WTC11 (cell line): ENCODE results near the gene ENAH. TPM values are rescaled to one million over a fixed set of nuclear protein-coding genes. Genes with fewer than 3 reads are reported as not detected.
"Not testable (repeated sequence)": the region's sequence is repeated elsewhere in the genome, so short reads cannot be mapped to it uniquely, and the experiment has no call there.

Experiments
- ATAC-seq: fragments of 200-7000 bp; cut with Tn5 transposase; 2 replicates; pipeline ENCODE4 v1.10.0; 2021; ENCODE audit warnings: mild to moderate bottlenecking, moderate library complexity
- CTCF ChIA-PET: fragments of 300-600 bp; sonication (Branson Sonifier 250); formaldehyde crosslinking; loops from one replicate; lab custom pipeline; 2021; ENCODE audit warnings: antibody characterized with exemption; lab: Charles Lee
- POLR2A ChIA-PET: fragments of 350-600 bp; sonication (Branson Sonifier 250); formaldehyde crosslinking; loops from one replicate; lab custom pipeline; 2021; ENCODE audit warnings: antibody characterized with exemption; lab: Charles Lee
- DNase-seq: peaks from one replicate; pipeline ENCODE4 v3.0.0; 2021; ENCODE audit warnings: low spot score
- H3K27ac Mint-ChIP-seq: 2 replicates; pipeline ENCODE4 v1.8.0; 2021; ENCODE audit warnings: mixed read lengths
- H3K27me3 Mint-ChIP-seq: 2 replicates; pipeline ENCODE4 v1.8.0; 2021; ENCODE audit warnings: low read depth, mild to moderate bottlenecking, moderate library complexity, mixed read lengths
- H3K36me3 Mint-ChIP-seq: 2 replicates; pipeline ENCODE4 v1.8.0; 2021; ENCODE audit warnings: mixed read lengths
- H3K4me1 Mint-ChIP-seq: 2 replicates; pipeline ENCODE4 v1.8.0; 2022; ENCODE audit warnings: mixed read lengths
- H3K4me3 Mint-ChIP-seq: 2 replicates; pipeline ENCODE4 v1.8.0; 2021; ENCODE audit warnings: mild to moderate bottlenecking, moderate library complexity, mixed read lengths
- H3K9me3 Mint-ChIP-seq: 2 replicates; pipeline ENCODE4 v1.8.0; 2021; ENCODE audit warnings: mixed read lengths
- CREB1 ChIP-seq: sonication (generic); formaldehyde crosslinking; IDR thresholded peaks from 2 replicates; pipeline ENCODE4 v1.8.0; 2023; ENCODE audit warnings: mild to moderate bottlenecking, missing genetic modification reagents
- E2F5 ChIP-seq: sonication (generic); formaldehyde crosslinking; IDR thresholded peaks from 2 replicates; pipeline ENCODE4 v1.8.1; 2022; ENCODE audit warnings: mild to moderate bottlenecking, moderate library complexity, missing genetic modification reagents
- ELF4 ChIP-seq: sonication (generic); formaldehyde crosslinking; IDR thresholded peaks from 2 replicates; pipeline ENCODE4 v1.8.1; 2022; ENCODE audit warnings: low read depth, mild to moderate bottlenecking, moderate library complexity, missing genetic modification reagents
- GABPB1 ChIP-seq: sonication (generic); formaldehyde crosslinking; IDR thresholded peaks from 2 replicates; pipeline ENCODE4 v1.8.1; 2023; ENCODE audit warnings: mild to moderate bottlenecking, missing genetic modification reagents
- HMGA2 ChIP-seq: fragments of 250-450 bp; sonication (Bioruptor Pico); IDR thresholded peaks from 2 replicates; pipeline ENCODE4 v1.4.0; 2021; ENCODE audit warnings: mild to moderate bottlenecking, moderate library complexity
- JAZF1 ChIP-seq: fragments of 250-450 bp; sonication (Bioruptor Pico); IDR thresholded peaks from 2 replicates; pipeline ENCODE4 v1.9.0; 2021; ENCODE audit warnings: moderate library complexity, mild to moderate bottlenecking, inconsistent platforms
- JUN ChIP-seq: sonication (generic); formaldehyde crosslinking; IDR thresholded peaks from 2 replicates; pipeline ENCODE4 v1.8.0; 2023; ENCODE audit warnings: mild to moderate bottlenecking, missing genetic modification reagents
- KAT7 ChIP-seq: sonication (generic); formaldehyde crosslinking; IDR thresholded peaks from 2 replicates; pipeline ENCODE4 v1.8.1; 2023; ENCODE audit warnings: missing genetic modification reagents, mild to moderate bottlenecking, borderline replicate concordance
- NFATC4 ChIP-seq: fragments of 250-450 bp; sonication (Bioruptor Pico); IDR thresholded peaks from 2 replicates; pipeline ENCODE4 v1.9.0; 2021; ENCODE audit warnings: mild to moderate bottlenecking
- PREB ChIP-seq: sonication (generic); formaldehyde crosslinking; IDR thresholded peaks from 2 replicates; pipeline ENCODE4 v1.8.1; 2022; ENCODE audit warnings: mild to moderate bottlenecking, missing genetic modification reagents, moderate library complexity, borderline replicate concordance
- PRRX2 ChIP-seq: fragments of 250-450 bp; sonication (Bioruptor Pico); IDR thresholded peaks from 2 replicates; pipeline ENCODE4 v1.8.0; 2021; ENCODE audit warnings: mild to moderate bottlenecking
- RELA ChIP-seq: sonication (generic); formaldehyde crosslinking; IDR thresholded peaks from 2 replicates; pipeline ENCODE4 v1.8.1; 2022; ENCODE audit warnings: missing genetic modification reagents, mild to moderate bottlenecking, borderline replicate concordance
- STAT6 ChIP-seq: sonication (generic); formaldehyde crosslinking; conservative IDR thresholded peaks from 2 replicates; pipeline ENCODE4 v1.8.1; 2023; ENCODE audit warnings: mild to moderate bottlenecking, low read depth, missing genetic modification reagents, moderate library complexity
- TCF7 ChIP-seq: sonication (generic); formaldehyde crosslinking; IDR thresholded peaks from 2 replicates; pipeline ENCODE4 v1.8.0; 2022; ENCODE audit warnings: mild to moderate bottlenecking, low read depth, missing genetic modification reagents, moderate library complexity
- ZNF138 ChIP-seq: sonication (generic); formaldehyde crosslinking; conservative IDR thresholded peaks from 2 replicates; pipeline ENCODE4 v1.8.1; 2022; ENCODE audit warnings: mild to moderate bottlenecking, moderate library complexity, missing genetic modification reagents
- ZNF232 ChIP-seq: sonication (generic); formaldehyde crosslinking; IDR thresholded peaks from 2 replicates; pipeline ENCODE4 v1.8.0; 2022; ENCODE audit warnings: mild to moderate bottlenecking, missing genetic modification reagents
- ZNF281 ChIP-seq: sonication (generic); formaldehyde crosslinking; IDR thresholded peaks from 2 replicates; pipeline ENCODE4 v1.8.0; 2023; ENCODE audit warnings: mild to moderate bottlenecking, missing genetic modification reagents
- total RNA-seq: library from RNA; stranded (reverse); gene quantifications from 3 replicates; pipeline ENCODE4 v1.2.3, GENCODE V29; 2021
- TF ChIP-seq, protein P1 (sequence below): sonication (generic); formaldehyde crosslinking; IDR thresholded peaks from 2 replicates; pipeline ENCODE4 v1.8.1; 2023; ENCODE audit warnings: mild to moderate bottlenecking, missing genetic modification reagents
- TF ChIP-seq, protein P2 (sequence below): sonication (generic); formaldehyde crosslinking; IDR thresholded peaks from 2 replicates; pipeline ENCODE4 v1.8.1; 2023; ENCODE audit warnings: mild to moderate bottlenecking, missing genetic modification reagents

The ENAH gene
- total RNA-seq, 1 experiment from 2014 or later = 227 TPM

- H3K4me3 Mint-ChIP-seq = no peak overlapping the region
- TF ChIP-seq PRRX2 (CRISPR knock-in tag) (no peak), GABPB1 (CRISPR knock-in tag) (peak; percentile 73), ZNF281 (CRISPR knock-in tag) (no peak)
- H3K4me1 Mint-ChIP-seq = peaks cover 9% of the 10 kb centered on the region
- H3K27me3 Mint-ChIP-seq = no peaks in the 10 kb centered on the region
- ChIA-PET POLR2A (no interaction called here), CTCF (no interaction called here)
- no peak overlapping the region for H3K27ac Mint-ChIP-seq
- DNase-seq = no peak
- peaks cover 9% of the 10 kb centered on the region for H3K36me3 Mint-ChIP-seq
- peaks cover 16% of the 10 kb centered on the region for H3K9me3 Mint-ChIP-seq
- no peak for ATAC-seq
Measured at GRCh38 chr1:225694151-225694603, 41.3 kb upstream of the ENAH start.

DNA sequence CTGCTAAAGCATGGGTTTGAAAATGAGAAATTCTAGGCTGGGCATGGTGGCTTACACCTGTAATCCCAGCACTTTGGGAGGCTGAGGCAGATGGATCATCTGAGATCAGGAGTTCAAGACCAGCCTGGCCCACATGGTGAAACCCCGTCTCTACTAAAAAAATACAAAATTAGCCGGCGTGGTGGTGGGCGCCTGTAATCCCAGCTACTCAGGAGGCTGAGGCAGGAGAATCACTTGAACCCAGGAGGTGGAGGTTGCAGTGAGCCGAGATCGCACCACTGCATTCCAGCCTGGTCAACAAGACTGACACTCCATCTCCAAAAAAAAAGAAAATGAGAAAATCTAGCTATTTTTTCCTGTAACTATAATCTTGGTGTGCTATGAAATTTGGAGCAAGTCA, 40.8 kb upstream of the ENAH start:
- H3K27ac Mint-ChIP-seq, ATAC-seq, H3K4me3 Mint-ChIP-seq, H3K36me3 Mint-ChIP-seq, H3K27me3 Mint-ChIP-seq, CTCF ChIA-PET, POLR2A ChIA-PET, H3K4me1 Mint-ChIP-seq, DNase-seq: not testable (repeated sequence)
- peaks cover 16% of the 10 kb centered on the region for H3K9me3 Mint-ChIP-seq

GRCh38 chr1:225693085-225693696, 40.3 kb upstream of the ENAH start:
- Mint-ChIP-seq H3K36me3 (peaks cover 9% of the 10 kb centered on the region), H3K4me1 (peaks cover 9% of the 10 kb centered on the region), H3K27ac (no peak overlapping the region), H3K9me3 (peaks cover 16% of the 10 kb centered on the region), H3K27me3 (no peaks in the 10 kb centered on the region), H3K4me3 (no peak overlapping the region)
- ChIA-PET POLR2A (no interaction called here), CTCF (no interaction called here)
- no peak for DNase-seq
- no peak for TF ChIP-seq NFATC4 (CRISPR knock-in tag)
- no peak for TF ChIP-seq ZNF232
- TF ChIP-seq KAT7 = no peak
- no peak for TF ChIP-seq JAZF1 (CRISPR knock-in tag)
- no peak for TF ChIP-seq ZNF138 (CRISPR knock-in tag)
- no peak for TF ChIP-seq JUN (CRISPR knock-in tag)
- TF ChIP-seq, protein P1, sequence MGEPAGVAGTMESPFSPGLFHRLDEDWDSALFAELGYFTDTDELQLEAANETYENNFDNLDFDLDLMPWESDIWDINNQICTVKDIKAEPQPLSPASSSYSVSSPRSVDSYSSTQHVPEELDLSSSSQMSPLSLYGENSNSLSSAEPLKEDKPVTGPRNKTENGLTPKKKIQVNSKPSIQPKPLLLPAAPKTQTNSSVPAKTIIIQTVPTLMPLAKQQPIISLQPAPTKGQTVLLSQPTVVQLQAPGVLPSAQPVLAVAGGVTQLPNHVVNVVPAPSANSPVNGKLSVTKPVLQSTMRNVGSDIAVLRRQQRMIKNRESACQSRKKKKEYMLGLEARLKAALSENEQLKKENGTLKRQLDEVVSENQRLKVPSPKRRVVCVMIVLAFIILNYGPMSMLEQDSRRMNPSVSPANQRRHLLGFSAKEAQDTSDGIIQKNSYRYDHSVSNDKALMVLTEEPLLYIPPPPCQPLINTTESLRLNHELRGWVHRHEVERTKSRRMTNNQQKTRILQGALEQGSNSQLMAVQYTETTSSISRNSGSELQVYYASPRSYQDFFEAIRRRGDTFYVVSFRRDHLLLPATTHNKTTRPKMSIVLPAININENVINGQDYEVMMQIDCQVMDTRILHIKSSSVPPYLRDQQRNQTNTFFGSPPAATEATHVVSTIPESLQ (CRISPR knock-in tag) = no peak
- TF ChIP-seq E2F5 (CRISPR knock-in tag) = no peak
- no peak for ATAC-seq

DNA sequence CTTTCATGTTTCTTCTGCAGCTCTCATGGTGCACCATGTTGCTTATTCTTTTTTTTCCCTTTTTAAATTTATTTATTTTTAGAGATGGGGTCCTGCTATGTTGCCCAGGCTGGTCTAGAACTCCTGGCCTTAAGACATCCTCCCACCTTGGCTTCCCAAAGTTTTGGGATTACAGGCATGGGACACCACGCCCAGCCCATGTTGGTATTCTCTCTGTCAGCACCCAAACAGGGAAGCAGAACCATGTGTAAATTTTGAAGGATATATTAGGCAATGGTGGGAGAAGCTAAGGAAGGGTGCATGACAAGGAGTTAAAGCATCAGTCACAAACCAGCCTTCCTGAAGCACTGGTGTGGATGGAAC, 39.6 kb upstream of the ENAH start:
- no peaks in the 10 kb centered on the region for H3K27me3 Mint-ChIP-seq
- POLR2A ChIA-PET = no interaction called here
- H3K9me3 Mint-ChIP-seq = peaks cover 16% of the 10 kb centered on the region
- no peak overlapping the region for H3K4me3 Mint-ChIP-seq
- no peak for DNase-seq
- H3K27ac Mint-ChIP-seq = no peak overlapping the region
- peaks cover 9% of the 10 kb centered on the region for H3K36me3 Mint-ChIP-seq
- ATAC-seq = no peak
- CTCF ChIA-PET = no interaction called here
- peaks cover 9% of the 10 kb centered on the region for H3K4me1 Mint-ChIP-seq
- TF ChIP-seq PREB (CRISPR knock-in tag) (no peak), ELF4 (CRISPR knock-in tag) (no peak), HMGA2 (no peak), TCF7 (CRISPR knock-in tag) (no peak), NFATC4 (CRISPR knock-in tag) (no peak), RELA (no peak), JAZF1 (CRISPR knock-in tag) (no peak), CREB1 (CRISPR knock-in tag) (no peak), STAT6 (CRISPR knock-in tag) (no peak)
- TF ChIP-seq, protein P2, sequence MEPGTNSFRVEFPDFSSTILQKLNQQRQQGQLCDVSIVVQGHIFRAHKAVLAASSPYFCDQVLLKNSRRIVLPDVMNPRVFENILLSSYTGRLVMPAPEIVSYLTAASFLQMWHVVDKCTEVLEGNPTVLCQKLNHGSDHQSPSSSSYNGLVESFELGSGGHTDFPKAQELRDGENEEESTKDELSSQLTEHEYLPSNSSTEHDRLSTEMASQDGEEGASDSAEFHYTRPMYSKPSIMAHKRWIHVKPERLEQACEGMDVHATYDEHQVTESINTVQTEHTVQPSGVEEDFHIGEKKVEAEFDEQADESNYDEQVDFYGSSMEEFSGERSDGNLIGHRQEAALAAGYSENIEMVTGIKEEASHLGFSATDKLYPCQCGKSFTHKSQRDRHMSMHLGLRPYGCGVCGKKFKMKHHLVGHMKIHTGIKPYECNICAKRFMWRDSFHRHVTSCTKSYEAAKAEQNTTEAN (CRISPR knock-in tag) = no peak
